IMR-90 (cell line): ENCODE data around the gene DLAT. TPM values are rescaled to one million over a fixed set of nuclear protein-coding genes. Genes with fewer than 3 reads are reported as not detected.

ENCODE experiments used
- ATAC-seq: fragments of 200-7000 bp; cut with Tn5 transposase; 2 replicates; pipeline ENCODE4 v1.9.1; 2020; ENCODE audit warnings: low read depth, mild to moderate bottlenecking, moderate library complexity
- BruUV-seq: library from RNA; stranded (reverse); fragments of 400-500 nt; replicated peaks from 2 replicates; lab custom pipeline; 2021; lab: Mats Ljungman, UMichigan
- CTCF ChIA-PET: fragments of 300-600 bp; formaldehyde crosslinking; extraction: SDS; loops from one replicate; lab custom pipeline; 2021; ENCODE audit warnings: antibody characterized with exemption; lab: Yijun Ruan, JAX
- POLR2A ChIA-PET: fragments of 300-600 bp; sonication (Branson Sonifier 250); formaldehyde crosslinking; loops from one replicate; lab custom pipeline; 2022; ENCODE audit warnings: antibody characterized with exemption; ENCODE audit not compliant: unreplicated experiment; lab: Charles Lee
- DNase-seq: peaks from one replicate; pipeline ENCODE4 v3.0.0; 2013
- H2AFZ ChIP-seq: replicated peaks from 2 replicates; pipeline ENCODE3; 2013; ENCODE audit warnings: low read length, mild to moderate bottlenecking; ENCODE audit not compliant: poor library complexity
- H2AK5ac ChIP-seq: 2 replicates; pipeline ENCODE4 v1.6.1; 2013; ENCODE audit warnings: low read depth, low read length, inconsistent platforms
- H2AK9ac ChIP-seq: replicated peaks from 2 replicates; pipeline ENCODE3; 2013; ENCODE audit warnings: mild to moderate bottlenecking, low read depth, low read length, moderate library complexity; ENCODE audit not compliant: poor library complexity
- H2BK120ac ChIP-seq: 2 replicates; pipeline ENCODE4 v1.6.1; 2013; ENCODE audit warnings: low read depth, low read length, inconsistent platforms
- H2BK15ac ChIP-seq: 3 replicates; pipeline ENCODE4 v1.6.1; 2013; ENCODE audit warnings: low read depth, low read length, inconsistent platforms
- H2BK20ac ChIP-seq: 2 replicates; pipeline ENCODE4 v1.6.1; 2013; ENCODE audit warnings: low read depth, mild to moderate bottlenecking, inconsistent platforms, low read length, moderate library complexity
- H2BK5ac ChIP-seq: 2 replicates; pipeline ENCODE4 v1.6.1; 2013; ENCODE audit warnings: mild to moderate bottlenecking, low read depth, low read length, inconsistent platforms; ENCODE audit not compliant: poor library complexity, severe bottlenecking
- H3K14ac ChIP-seq: replicated peaks from 2 replicates; pipeline ENCODE4 v1.6.1; 2013; ENCODE audit warnings: low read depth, low read length, inconsistent platforms
- H3K18ac ChIP-seq: 2 replicates; pipeline ENCODE4 v1.6.1; 2013; ENCODE audit warnings: low read depth, low read length, control low read depth
- H3K23ac ChIP-seq: 2 replicates; pipeline ENCODE4 v1.6.1; 2013; ENCODE audit warnings: low read depth, low read length, inconsistent platforms
- H3K27ac ChIP-seq: 2 replicates; pipeline ENCODE4 v1.5.1; 2013; ENCODE audit warnings: mild to moderate bottlenecking, control low read depth, low read length; ENCODE audit not compliant: insufficient read depth
- H3K27me3 ChIP-seq: 2 replicates; pipeline ENCODE4 v1.6.1; 2013; ENCODE audit warnings: low read length; ENCODE audit not compliant: control insufficient read depth, insufficient read depth
- H3K36me3 ChIP-seq: 2 replicates; pipeline ENCODE4 v1.6.1; 2013; ENCODE audit warnings: low read length, mixed read lengths; ENCODE audit not compliant: control insufficient read depth, insufficient read depth
- H3K4ac ChIP-seq: 2 replicates; pipeline ENCODE4 v1.6.1; 2013; ENCODE audit warnings: low read depth, low read length, inconsistent platforms
- H3K4me1 ChIP-seq: 2 replicates; pipeline ENCODE4 v1.6.1; 2013; ENCODE audit warnings: low read length, mixed read lengths; ENCODE audit not compliant: control insufficient read depth, insufficient read depth
- H3K4me2 ChIP-seq: 2 replicates; pipeline ENCODE4 v1.6.1; 2013; ENCODE audit warnings: low read depth, mild to moderate bottlenecking, control low read depth, low read length, moderate library complexity
- H3K4me3 ChIP-seq: 2 replicates; pipeline ENCODE4 v1.5.1; 2013; ENCODE audit warnings: low read depth, mild to moderate bottlenecking, control low read depth, low read length, moderate library complexity; ENCODE audit not compliant: insufficient read depth
- H3K56ac ChIP-seq: 2 replicates; pipeline ENCODE4 v1.6.1; 2013; ENCODE audit warnings: low read length, inconsistent platforms; ENCODE audit not compliant: insufficient read depth; ENCODE audit errors: extremely low read depth
- H3K79me1 ChIP-seq, 2 experiments: 2 replicates each; pipeline ENCODE4 v1.6.1; 2013; ENCODE audit warnings: low read length in 2 of 2, inconsistent platforms in 1 of 2, low read depth in 1 of 2
- H3K9ac ChIP-seq: 2 replicates; pipeline ENCODE4 v1.6.1; 2013; ENCODE audit warnings: low read depth, low read length, control low read depth
- H3K9me1 ChIP-seq: 2 replicates; pipeline ENCODE4 v1.6.1; 2013; ENCODE audit warnings: low read length, inconsistent platforms; ENCODE audit not compliant: insufficient read depth
- H3K9me3 ChIP-seq: 2 replicates; pipeline ENCODE4 v1.6.1; 2013; ENCODE audit warnings: low read length; ENCODE audit not compliant: control insufficient read depth, insufficient read depth
- H4K20me1 ChIP-seq: 2 replicates; pipeline ENCODE4 v1.6.1; 2013; ENCODE audit warnings: low read length, inconsistent platforms; ENCODE audit not compliant: insufficient read depth
- H4K5ac ChIP-seq: 2 replicates; pipeline ENCODE4 v1.6.1; 2013; ENCODE audit warnings: mild to moderate bottlenecking, low read depth, low read length, control low read depth
- H4K8ac ChIP-seq, 2 experiments: 2 replicates each; pipeline ENCODE4 v1.6.1; 2013; ENCODE audit warnings: low read depth in 2 of 2, low read length in 2 of 2, control low read depth in 1 of 2, inconsistent platforms in 1 of 2
- H4K91ac ChIP-seq: 2 replicates; pipeline ENCODE4 v1.6.1; 2013; ENCODE audit warnings: low read depth, low read length, inconsistent platforms; ENCODE audit not compliant: insufficient read depth
- BHLHE40 ChIP-seq: fragments of 150-350 bp; IDR thresholded peaks from 2 replicates; pipeline ENCODE4 v1.6.1; 2016; ENCODE audit warnings: mild to moderate bottlenecking, low read depth, low read length
- CEBPB ChIP-seq: IDR thresholded peaks from 2 replicates; pipeline ENCODE4 v1.6.1; 2012; ENCODE audit warnings: low read depth, low read length, improper control_type of control experiment
- CHD1 ChIP-seq: IDR thresholded peaks from 2 replicates; pipeline ENCODE4 v1.6.1; 2012; ENCODE audit warnings: low read depth, low read length, improper control_type of control experiment
- CTCF ChIP-seq: conservative IDR thresholded peaks from 2 replicates; pipeline ENCODE4 v1.5.1; 2012; ENCODE audit warnings: mild to moderate bottlenecking, low read depth, low read length, improper control_type of control experiment
- ELK1 ChIP-seq: fragments of 150-350 bp; IDR thresholded peaks from 2 replicates; pipeline ENCODE4 v1.6.1; 2016; ENCODE audit warnings: low read depth, mild to moderate bottlenecking, low read length, moderate library complexity, borderline replicate concordance
- FOS ChIP-seq: fragments of 150-350 bp; IDR thresholded peaks from 2 replicates; pipeline ENCODE4 v1.6.1; 2016; ENCODE audit warnings: low read depth, low read length
- MAFK ChIP-seq: IDR thresholded peaks from 2 replicates; pipeline ENCODE4 v1.6.1; 2012; ENCODE audit warnings: low read depth, low read length, improper control_type of control experiment
- MAZ ChIP-seq: IDR thresholded peaks from 2 replicates; pipeline ENCODE4 v1.6.1; 2012; ENCODE audit warnings: low read depth, mild to moderate bottlenecking, low read length, improper control_type of control experiment, moderate library complexity, borderline replicate concordance
- MXI1 ChIP-seq: IDR thresholded peaks from 2 replicates; pipeline ENCODE4 v1.6.1; 2012; ENCODE audit warnings: low read depth, mild to moderate bottlenecking, low read length, moderate library complexity, borderline replicate concordance
- NFE2L2 ChIP-seq: fragments of 150-350 bp; IDR thresholded peaks from 2 replicates; pipeline ENCODE4 v1.6.1; 2016; ENCODE audit warnings: low read depth, mild to moderate bottlenecking, low read length
- POLR2A ChIP-seq: IDR thresholded peaks from 2 replicates; pipeline ENCODE4 v1.6.1; 2012; ENCODE audit warnings: mild to moderate bottlenecking, low read depth, low read length
- RAD21 ChIP-seq: IDR thresholded peaks from 2 replicates; pipeline ENCODE4 v1.6.1; 2012; ENCODE audit warnings: low read length, improper control_type of control experiment
- RCOR1 ChIP-seq: IDR thresholded peaks from 2 replicates; pipeline ENCODE4 v1.6.1; 2012; ENCODE audit warnings: mild to moderate bottlenecking, low read length, improper control_type of control experiment; ENCODE audit not compliant: insufficient replicate concordance
- RFX5 ChIP-seq: IDR thresholded peaks from 2 replicates; pipeline ENCODE4 v1.8.0; 2012; ENCODE audit warnings: low read depth, mild to moderate bottlenecking, low read length, moderate library complexity
- SMC3 ChIP-seq: fragments of 150-350 bp; IDR thresholded peaks from 2 replicates; pipeline ENCODE4 v1.6.1; 2016; ENCODE audit warnings: low read depth, mild to moderate bottlenecking, antibody characterized with exemption, low read length, moderate library complexity
- USF2 ChIP-seq: fragments of 150-350 bp; IDR thresholded peaks from 2 replicates; pipeline ENCODE4 v1.6.1; 2017; ENCODE audit warnings: mild to moderate bottlenecking, antibody characterized with exemption, low read length, low read depth
- WGBS, 2 experiments: methylation state at CpG; one replicate each; pipeline versions ENCODE4 v1.1.5 to v1.1.7; 2013; ENCODE audit warnings: missing lambda C conversion rate in 2 of 2; ENCODE audit not compliant: insufficient read length in 1 of 2; ENCODE audit errors: extremely low coverage in 2 of 2; 5-methylcytosine and 5-hydroxymethylcytosine counted together
- dilution Hi-C: fragments of 300-500 bp; cut with HindIII; formaldehyde crosslinking; loops from one replicate; pipeline ENCODE4 v1.14.3; 2018; ENCODE audit warnings: low sequenced_read_pairs; ENCODE audit not compliant: unreplicated experiment
- in situ Hi-C: fragments of 300-500 bp; cut with MboI; formaldehyde crosslinking; loops from 3 replicates; pipeline ENCODE4 v1.14.3; 2019; ENCODE audit warnings: low sequenced_read_pairs, inconsistent platforms, mixed read lengths
- intact Hi-C: fragments of 100-400 bp; cut with micrococcal nuclease; formaldehyde crosslinking; loops from 2 replicates; pipeline ENCODE4 v1.10.0; 2022
- polyA plus RNA-seq, 3 experiments: library from polyadenylated mRNA; depleted of rRNA; stranded (reverse); fragments of >200 nt; gene quantifications; 2 replicates each; pipeline ENCODE4 v1.2.3, GENCODE V29; 2012; ENCODE audit warnings: low replicate concordance in 1 of 3
- total RNA-seq: library from RNA; depleted of rRNA; stranded (reverse); fragments of >200 nt; gene quantifications from 2 replicates; pipeline ENCODE4 v1.2.3, GENCODE V29; 2012

DLAT gene
- total and polyA plus RNA-seq, 2 of the 4 experiments (the other 2 are of a cell fraction) = 15.5 to 27.2 TPM

- H3K9me1 ChIP-seq = no peaks in the 10 kb centered on the region
- no peaks in the 10 kb centered on the region for H3K79me1 ChIP-seq
- no CpG with 5 or more reads among the region's 1 CpG for WGBS, 2 experiments
- BruUV-seq = no TSS peak
- no peak overlapping the region for H4K91ac ChIP-seq
- H4K5ac ChIP-seq = no peak overlapping the region
- POLR2A ChIA-PET = interaction anchor here (0.6 kb wide), 1 partner anchor 382 kb away, joined by 3 read pairs; no protein-coding TSS in a partner anchor
- DNase-seq = no peak
- in situ Hi-C loops = no loop called here
- no peak overlapping the region for H3K4me2 ChIP-seq
- no peak overlapping the region for H3K4ac ChIP-seq
- H3K4me3 ChIP-seq = no peak overlapping the region
- no peak overlapping the region for H2BK20ac ChIP-seq
- no peak overlapping the region for H3K14ac ChIP-seq
- H2BK120ac ChIP-seq = no peak overlapping the region
- H2AK5ac ChIP-seq = no peak overlapping the region
- ATAC-seq = no peak
- H2AFZ ChIP-seq = no peak overlapping the region
- H3K9me3 ChIP-seq = no peaks in the 10 kb centered on the region
- dilution Hi-C loops = no loop called here
- no peaks in the 10 kb centered on the region for H3K27me3 ChIP-seq
- H3K36me3 ChIP-seq = peaks cover 10% of the 10 kb centered on the region
- H4K20me1 ChIP-seq = no peaks in the 10 kb centered on the region
- H3K23ac ChIP-seq = no peak overlapping the region
- intact Hi-C loops = no loop called here
- no peak overlapping the region for H2BK15ac ChIP-seq
- H2BK5ac ChIP-seq = no peak overlapping the region
- H3K9ac ChIP-seq = no peak overlapping the region
- CTCF ChIA-PET = no interaction called here
- no peak overlapping the region for H4K8ac ChIP-seq
- H3K56ac ChIP-seq = no peak overlapping the region
- no peaks in the 10 kb centered on the region for H3K4me1 ChIP-seq
- H2AK9ac ChIP-seq = no peak overlapping the region
- no peak overlapping the region for H3K18ac ChIP-seq
- TF ChIP-seq FOS = no peak
- no peak for TF ChIP-seq MXI1
- TF ChIP-seq CEBPB = no peak
- no peak for TF ChIP-seq CHD1
- no peak for TF ChIP-seq BHLHE40
- TF ChIP-seq ELK1 = no peak
- TF ChIP-seq RCOR1 = no peak
- no peak for TF ChIP-seq RAD21
- no peak for TF ChIP-seq MAFK
- no peak for TF ChIP-seq USF2
- no peak for TF ChIP-seq NFE2L2
- TF ChIP-seq SMC3 = no peak
- TF ChIP-seq RFX5 = no peak
- no peak for TF ChIP-seq MAZ
- TF ChIP-seq CTCF = no peak
- TF ChIP-seq POLR2A = no peak
- H3K27ac ChIP-seq = no peak overlapping the region
Measured at GRCh38 chr11:112000703-112001102, 24.5 kb upstream of the DLAT start.
